ENCODE measurements around the gene STAT4.

STAT4 gene

DNA sequence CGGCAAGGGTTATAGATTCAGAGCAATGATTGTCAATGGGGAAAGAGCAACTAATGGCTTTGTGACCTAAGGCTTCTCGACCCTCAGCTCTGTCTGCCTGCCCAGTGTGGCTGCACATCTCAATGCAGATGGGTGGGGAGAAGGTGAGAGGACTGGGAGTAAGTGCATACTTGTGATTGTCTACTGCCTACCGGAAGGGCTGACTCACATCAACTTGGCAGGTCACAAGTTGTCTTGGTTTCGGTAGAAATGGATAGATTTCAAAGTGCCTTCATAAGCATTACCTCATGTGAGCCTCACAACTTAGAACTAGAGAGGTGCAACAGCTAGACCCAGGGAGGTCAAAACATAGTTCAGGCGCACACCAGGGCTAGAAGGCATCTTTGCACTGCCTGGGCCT is 166.2 kb downstream of the STAT4 start:
- Histone ChIP-seq H3K14ac (ENCODE audit: low read length in 2 of 2) (no peak overlapping the region), H4K91ac (ENCODE audit: low read length) (no peak overlapping the region), H2AFZ (ENCODE audit: low read depth, low read length) (no peak overlapping the region), H3K4me3 (ENCODE audit: insufficient read depth in 1 of 2, low read depth in 1 of 2, low read length in 2 of 2) (no peak overlapping the region), H3K4ac (ENCODE audit: low read depth in 1 of 2, low read length in 2 of 2) (no peak overlapping the region), H3K27ac (ENCODE audit: low read length, poor library complexity, severe bottlenecking) (no peak overlapping the region), H4K8ac (ENCODE audit: low read length) (no peak overlapping the region), H3K36me3 (ENCODE audit: control insufficient read depth in 1 of 2, insufficient read depth in 2 of 2, low read depth in 1 of 2, low read length in 2 of 2) (peaks cover 55 to 100% of the 10 kb centered on the region in 2 experiments), H2BK12ac (ENCODE audit: low read length in 2 of 2) (no peak overlapping the region), H2BK5ac (ENCODE audit: low read depth, low read length, poor library complexity, severe bottlenecking) (no peak overlapping the region), H3K4me2 (ENCODE audit: low read length, poor library complexity, severe bottlenecking) (no peak overlapping the region), H3K18ac (ENCODE audit: low read depth in 1 of 2, low read length in 2 of 2) (no peak overlapping the region), H3K23ac (ENCODE audit: low read length in 2 of 2) (no peak overlapping the region), H3K27me3 (ENCODE audit: control insufficient read depth in 1 of 2, insufficient read depth in 1 of 2, low read length in 2 of 2) (no peaks in the 10 kb centered on the region), H3K9me3 (ENCODE audit: control insufficient read depth, low read length) (no peaks in the 10 kb centered on the region), H3K79me1 (replicated peaks; ENCODE audit: low read length, poor library complexity, severe bottlenecking) (peaks cover 17% of the 10 kb centered on the region), H2AK5ac (ENCODE audit: low read length, severe bottlenecking) (no peak overlapping the region), H2BK15ac (ENCODE audit: low read depth, poor library complexity, severe bottlenecking) (no peak overlapping the region), H3K4me1 (ENCODE audit: control insufficient read depth, insufficient read depth, low read depth, low read length) (peaks cover 9% of the 10 kb centered on the region), H2BK120ac (ENCODE audit: low read depth, low read length) (no peak overlapping the region), H3K9ac (ENCODE audit: low read length) (peak overlapping the region; percentile 23)
- WGBS, result 92% methylated on average over 5 of the region's 5 CpGs
- DNase-seq, result no peak

- Histone ChIP-seq H3K14ac (ENCODE audit: low read length in 2 of 2) (no peak overlapping the region), H3K79me1 (replicated peaks; ENCODE audit: low read length, poor library complexity, severe bottlenecking) (peaks cover 18% of the 10 kb centered on the region), H3K36me3 (ENCODE audit: control insufficient read depth in 1 of 2, insufficient read depth in 2 of 2, low read depth in 1 of 2, low read length in 2 of 2) (peaks cover 49 to 100% of the 10 kb centered on the region in 2 experiments), H2AFZ (ENCODE audit: low read depth, low read length) (no peak overlapping the region), H3K27me3 (ENCODE audit: control insufficient read depth in 1 of 2, insufficient read depth in 1 of 2, low read length in 2 of 2) (no peaks in the 10 kb centered on the region), H3K9ac (ENCODE audit: low read length) (no peak overlapping the region), H4K91ac (ENCODE audit: low read length) (no peak overlapping the region), H2BK120ac (ENCODE audit: low read depth, low read length) (no peak overlapping the region), H3K4me1 (ENCODE audit: control insufficient read depth, insufficient read depth, low read depth, low read length) (peaks cover 11% of the 10 kb centered on the region), H3K4ac (ENCODE audit: low read depth in 1 of 2, low read length in 2 of 2) (no peak overlapping the region), H2BK15ac (ENCODE audit: low read depth, poor library complexity, severe bottlenecking) (no peak overlapping the region), H3K18ac (ENCODE audit: low read depth in 1 of 2, low read length in 2 of 2) (no peak overlapping the region), H2BK12ac (ENCODE audit: low read length in 2 of 2) (no peak overlapping the region), H3K4me2 (ENCODE audit: low read length, poor library complexity, severe bottlenecking) (no peak overlapping the region), H4K8ac (ENCODE audit: low read length) (no peak overlapping the region), H3K23ac (ENCODE audit: low read length in 2 of 2) (no peak overlapping the region), H2AK5ac (ENCODE audit: low read length, severe bottlenecking) (no peak overlapping the region), H3K9me3 (ENCODE audit: control insufficient read depth, low read length) (no peaks in the 10 kb centered on the region), H2BK5ac (ENCODE audit: low read depth, low read length, poor library complexity, severe bottlenecking) (no peak overlapping the region), H3K27ac (ENCODE audit: low read length, poor library complexity, severe bottlenecking) (no peak overlapping the region), H3K4me3 (ENCODE audit: insufficient read depth in 1 of 2, low read depth in 1 of 2, low read length in 2 of 2) (no peak overlapping the region)
- WGBS, result 98% methylated on average over 8 of the region's 8 CpGs
- no peak for DNase-seq
Measured at GRCh38 chr2:190982262-190983034, 168.3 kb downstream of the STAT4 start.

GRCh38 chr2:190981733-190982132 is 169.1 kb downstream of the STAT4 start:
- 96% methylated on average over 1 of the region's 1 CpG for WGBS

DNA sequence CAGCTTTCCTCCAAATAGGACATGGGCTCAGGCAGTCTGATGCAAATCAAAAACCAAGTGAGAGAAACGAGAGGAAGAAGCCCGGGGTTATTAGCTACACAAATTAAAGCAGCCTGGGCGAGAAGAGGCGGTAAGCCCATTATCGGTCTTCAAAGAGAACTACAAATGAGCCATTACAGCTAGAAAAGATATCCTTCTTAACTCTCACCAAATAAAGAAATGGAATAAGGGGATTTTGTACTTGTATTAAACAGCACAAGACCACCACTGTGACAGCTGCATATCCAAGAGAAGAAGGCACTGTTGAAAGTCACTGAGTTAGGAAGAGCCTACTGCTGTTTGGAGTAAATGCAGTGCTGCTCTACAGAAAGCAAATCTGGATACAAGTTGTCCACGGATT is 169.5 kb downstream of the STAT4 start:
- Histone ChIP-seq H3K4ac (ENCODE audit: low read depth in 1 of 2, low read length in 2 of 2) (no peak overlapping the region), H2BK5ac (ENCODE audit: low read depth, low read length, poor library complexity, severe bottlenecking) (no peak overlapping the region), H3K27ac (ENCODE audit: low read length, poor library complexity, severe bottlenecking) (peak overlapping the region; percentile 73), H4K91ac (ENCODE audit: low read length) (no peak overlapping the region), H3K4me3 (ENCODE audit: insufficient read depth in 1 of 2, low read depth in 1 of 2, low read length in 2 of 2) (no peak overlapping the region), H2BK12ac (ENCODE audit: low read length in 2 of 2) (no peak overlapping the region), H3K4me1 (ENCODE audit: control insufficient read depth, insufficient read depth, low read depth, low read length) (peaks cover 11% of the 10 kb centered on the region), H2AK5ac (ENCODE audit: low read length, severe bottlenecking) (no peak overlapping the region), H3K14ac (ENCODE audit: low read length in 2 of 2) (no peak overlapping the region), H3K23ac (ENCODE audit: low read length in 2 of 2) (no peak overlapping the region), H4K8ac (ENCODE audit: low read length) (no peak overlapping the region), H2BK15ac (ENCODE audit: low read depth, poor library complexity, severe bottlenecking) (no peak overlapping the region), H3K36me3 (ENCODE audit: control insufficient read depth in 1 of 2, insufficient read depth in 2 of 2, low read depth in 1 of 2, low read length in 2 of 2) (peaks cover 46 to 100% of the 10 kb centered on the region in 2 experiments), H2AFZ (ENCODE audit: low read depth, low read length) (no peak overlapping the region), H3K9me3 (ENCODE audit: control insufficient read depth, low read length) (no peaks in the 10 kb centered on the region), H3K9ac (ENCODE audit: low read length) (no peak overlapping the region), H3K79me1 (replicated peaks; ENCODE audit: low read length, poor library complexity, severe bottlenecking) (peaks cover 15% of the 10 kb centered on the region), H2BK120ac (ENCODE audit: low read depth, low read length) (no peak overlapping the region), H3K18ac (ENCODE audit: low read depth in 1 of 2, low read length in 2 of 2) (no peak overlapping the region), H3K27me3 (ENCODE audit: control insufficient read depth in 1 of 2, insufficient read depth in 1 of 2, low read length in 2 of 2) (no peaks in the 10 kb centered on the region), H3K4me2 (ENCODE audit: low read length, poor library complexity, severe bottlenecking) (no peak overlapping the region)
- DNase-seq, result no peak
- 90% methylated on average over 4 of the region's 6 CpGs for WGBS

More at GRCh38 chr2:190981733-190982132, 169.1 kb downstream of the STAT4 start:
- H3K79me1 ChIP-seq (replicated peaks; ENCODE audit: low read length, poor library complexity, severe bottlenecking), result peaks cover 17% of the 10 kb centered on the region
- no peak overlapping the region for H3K14ac ChIP-seq (ENCODE audit: low read length in 2 of 2)
- H2AK5ac ChIP-seq (ENCODE audit: low read length, severe bottlenecking), result no peak overlapping the region
- no peak overlapping the region for H3K4me3 ChIP-seq (ENCODE audit: insufficient read depth in 1 of 2, low read depth in 1 of 2, low read length in 2 of 2)
- no peak overlapping the region for H2BK12ac ChIP-seq (ENCODE audit: low read length in 2 of 2)
- H2AFZ ChIP-seq (ENCODE audit: low read depth, low read length), result no peak overlapping the region
- H4K8ac ChIP-seq (ENCODE audit: low read length), result no peak overlapping the region
- H3K9ac ChIP-seq (ENCODE audit: low read length), result no peak overlapping the region
- peaks cover 48 to 100% of the 10 kb centered on the region in 2 experiments for H3K36me3 ChIP-seq (ENCODE audit: control insufficient read depth in 1 of 2, insufficient read depth in 2 of 2, low read depth in 1 of 2, low read length in 2 of 2)
- H2BK15ac ChIP-seq (ENCODE audit: low read depth, poor library complexity, severe bottlenecking), result no peak overlapping the region
- no peak overlapping the region for H3K18ac ChIP-seq (ENCODE audit: low read depth in 1 of 2, low read length in 2 of 2)
- no peak overlapping the region for H3K23ac ChIP-seq (ENCODE audit: low read length in 2 of 2)
- no peak overlapping the region for H2BK5ac ChIP-seq (ENCODE audit: low read depth, low read length, poor library complexity, severe bottlenecking)
- H3K4me1 ChIP-seq (ENCODE audit: control insufficient read depth, insufficient read depth, low read depth, low read length), result peaks cover 11% of the 10 kb centered on the region
- H2BK120ac ChIP-seq (ENCODE audit: low read depth, low read length), result no peak overlapping the region
- no peak overlapping the region for H3K27ac ChIP-seq (ENCODE audit: low read length, poor library complexity, severe bottlenecking)
- H3K27me3 ChIP-seq (ENCODE audit: control insufficient read depth in 1 of 2, insufficient read depth in 1 of 2, low read length in 2 of 2), result no peaks in the 10 kb centered on the region
- H3K4ac ChIP-seq (ENCODE audit: low read depth in 1 of 2, low read length in 2 of 2), result no peak overlapping the region
- no peak for DNase-seq
- H4K91ac ChIP-seq (ENCODE audit: low read length), result no peak overlapping the region
- H3K4me2 ChIP-seq (ENCODE audit: low read length, poor library complexity, severe bottlenecking), result no peak overlapping the region
- H3K9me3 ChIP-seq (ENCODE audit: control insufficient read depth, low read length), result no peaks in the 10 kb centered on the region

Measured in mesenchymal stem cell (in vitro differentiated cells and primary cell).